ENCODE results near the gene FBN2.

Gene FBN2

DNA sequence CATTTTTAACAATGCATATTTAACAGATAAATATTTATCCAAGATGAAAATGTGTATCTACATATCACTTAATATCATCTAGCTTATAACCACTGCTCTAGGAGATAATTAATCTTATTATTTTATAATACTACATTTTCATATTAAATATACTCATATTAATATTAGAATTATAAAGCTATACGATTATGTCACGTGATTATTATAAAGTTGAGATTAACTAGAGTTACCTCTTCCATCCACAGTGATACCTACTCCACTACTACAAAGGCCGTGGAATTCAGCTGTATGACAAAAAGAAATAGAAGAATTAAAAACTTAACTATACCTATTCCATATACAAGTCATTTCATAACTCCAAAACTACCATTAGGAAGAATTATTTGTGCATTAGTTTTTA lies 171.9 kb downstream of the FBN2 start:
- DNase-seq (ENCODE audit: extremely low read depth, low read depth), result no peak
- no peak for TF ChIP-seq CTCF (IDR thresholded peaks at IDR 0.05; ENCODE audit: low read depth, low read length)

- TF ChIP-seq CTCF (IDR thresholded peaks at IDR 0.05; ENCODE audit: low read depth, low read length), result no peak
- no peak for DNase-seq (ENCODE audit: extremely low read depth, low read depth)
Measured at GRCh38 chr5:128362370-128362769, 175.7 kb downstream of the FBN2 start.

- DNase-seq (ENCODE audit: extremely low read depth, low read depth), result peak; percentile 11
- TF ChIP-seq CTCF (IDR thresholded peaks at IDR 0.05; ENCODE audit: low read depth, low read length), result no peak
Measured at GRCh38 chr5:128358826-128359225, 179.2 kb downstream of the FBN2 start.

- no peak for TF ChIP-seq CTCF (IDR thresholded peaks at IDR 0.05; ENCODE audit: low read depth, low read length)
- no peak for DNase-seq (ENCODE audit: extremely low read depth, low read depth)
Measured at GRCh38 chr5:128357226-128357625, 180.8 kb downstream of the FBN2 start.

DNA sequence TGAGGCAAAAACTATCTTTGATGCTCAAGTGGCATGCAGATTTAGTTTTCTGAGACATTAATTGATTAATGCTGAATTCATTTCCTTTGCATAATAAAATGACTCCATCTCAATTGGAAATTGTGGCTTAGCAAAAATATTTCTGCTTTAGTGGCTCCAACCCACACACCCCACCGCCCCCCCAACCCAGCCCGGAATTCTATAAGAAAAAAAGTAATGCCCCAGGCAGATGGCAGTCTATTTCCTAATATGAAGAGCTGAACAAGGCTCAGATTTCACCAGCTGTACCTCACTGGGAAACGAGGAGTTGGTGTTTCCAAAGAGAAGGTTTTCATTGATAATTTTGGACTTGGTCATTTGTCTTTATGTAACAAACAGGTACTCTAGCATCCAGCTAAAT lies 182.1 kb downstream of the FBN2 start:
- DNase-seq (ENCODE audit: extremely low read depth, low read depth), result no peak
- no peak for TF ChIP-seq CTCF (IDR thresholded peaks at IDR 0.05; ENCODE audit: low read depth, low read length)

DNA sequence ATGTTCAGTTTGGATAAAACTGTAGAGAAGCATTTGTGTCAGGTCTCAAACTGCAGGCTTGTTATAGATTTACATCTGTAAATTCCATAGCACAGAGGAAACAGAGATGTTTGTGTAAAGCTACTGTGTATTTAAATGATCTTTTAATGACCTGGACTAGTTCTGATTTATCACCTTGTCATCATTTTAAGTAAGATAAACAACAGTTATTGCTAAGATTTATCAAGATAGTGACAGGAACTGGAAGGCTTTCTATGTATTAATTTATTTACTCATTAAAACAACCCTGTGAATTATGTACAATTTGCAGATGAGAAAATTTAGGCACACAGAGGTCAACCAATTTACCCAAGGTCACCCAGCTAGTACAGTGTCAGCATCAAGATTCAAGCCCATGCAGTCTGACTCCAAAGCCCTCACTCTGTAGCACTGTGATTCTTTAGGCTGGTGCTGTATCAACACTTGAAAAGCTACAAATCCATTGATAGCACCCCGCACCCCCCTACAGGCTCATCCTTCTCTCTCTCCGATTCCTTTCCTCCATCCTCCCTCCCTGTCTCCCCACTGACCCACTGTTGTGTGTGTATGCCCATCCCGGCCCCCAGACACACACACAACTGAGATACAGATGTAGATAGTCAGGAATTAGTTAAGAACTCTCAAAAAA lies 184.5 kb downstream of the FBN2 start:
- TF ChIP-seq CTCF (IDR thresholded peaks at IDR 0.05; ENCODE audit: low read depth, low read length), result no peak
- no peak for DNase-seq (ENCODE audit: extremely low read depth, low read depth)

DNA sequence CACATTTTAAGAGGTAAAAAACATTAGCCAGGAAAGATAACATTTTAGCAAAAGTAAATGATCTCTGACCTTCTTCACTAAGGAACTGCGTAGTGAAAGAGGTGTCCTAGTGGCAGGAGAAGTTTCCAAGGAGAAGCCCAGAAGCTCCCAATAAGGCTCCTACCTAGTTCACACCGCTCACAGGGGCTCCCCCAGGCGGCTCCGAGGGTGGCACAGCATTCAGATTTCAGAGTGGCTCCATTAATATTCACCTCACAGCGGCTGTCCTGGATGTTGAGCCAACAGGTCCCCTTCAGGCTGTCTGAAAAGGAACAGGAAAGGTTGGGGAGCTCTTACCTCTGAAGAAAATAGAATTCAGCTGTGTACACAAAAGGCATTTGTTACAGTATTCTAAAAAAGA lies 187.3 kb downstream of the FBN2 start:
- DNase-seq (ENCODE audit: extremely low read depth, low read depth), result no peak
- TF ChIP-seq CTCF (IDR thresholded peaks at IDR 0.05; ENCODE audit: low read depth, low read length), result no peak
